Nephron (organoid): ENCODE results near the gene LLGL2.

Source experiments
- H3K27ac Mint-ChIP-seq, 3 experiments: 2 replicates each; pipeline ENCODE4 v1.8.0; 2020; ENCODE audit warnings: mixed read lengths in 3 of 3, mild to moderate bottlenecking in 2 of 3, moderate library complexity in 1 of 3
- H3K27me3 Mint-ChIP-seq: 2 replicates; pipeline ENCODE4 v1.8.0; 2021; ENCODE audit warnings: low read depth, mild to moderate bottlenecking, moderate library complexity, mixed read lengths
- H3K36me3 Mint-ChIP-seq: 2 replicates; pipeline ENCODE4 v1.8.0; 2020; ENCODE audit warnings: low read depth, mixed read lengths
- H3K4me1 Mint-ChIP-seq: 2 replicates; pipeline ENCODE4 v1.8.0; 2020; ENCODE audit warnings: mixed read lengths
- H3K4me3 Mint-ChIP-seq, 3 experiments: 2 replicates each; pipeline ENCODE4 v1.8.0; 2020; ENCODE audit warnings: mild to moderate bottlenecking in 3 of 3, mixed read lengths in 3 of 3, moderate library complexity in 2 of 3
- H3K9me3 Mint-ChIP-seq: 2 replicates; pipeline ENCODE4 v1.8.0; 2020; ENCODE audit warnings: mixed read lengths
- TF ChIP-seq, protein P1 (sequence below), 3 experiments: fragments of 200-600 bp; sonication (generic); IDR thresholded peaks; one replicate each; pipeline ENCODE4 v1.5.0; 2021; ENCODE audit warnings: antibody characterized with exemption in 3 of 3; ENCODE audit not compliant: unreplicated experiment in 3 of 3

The LLGL2 gene

DNA sequence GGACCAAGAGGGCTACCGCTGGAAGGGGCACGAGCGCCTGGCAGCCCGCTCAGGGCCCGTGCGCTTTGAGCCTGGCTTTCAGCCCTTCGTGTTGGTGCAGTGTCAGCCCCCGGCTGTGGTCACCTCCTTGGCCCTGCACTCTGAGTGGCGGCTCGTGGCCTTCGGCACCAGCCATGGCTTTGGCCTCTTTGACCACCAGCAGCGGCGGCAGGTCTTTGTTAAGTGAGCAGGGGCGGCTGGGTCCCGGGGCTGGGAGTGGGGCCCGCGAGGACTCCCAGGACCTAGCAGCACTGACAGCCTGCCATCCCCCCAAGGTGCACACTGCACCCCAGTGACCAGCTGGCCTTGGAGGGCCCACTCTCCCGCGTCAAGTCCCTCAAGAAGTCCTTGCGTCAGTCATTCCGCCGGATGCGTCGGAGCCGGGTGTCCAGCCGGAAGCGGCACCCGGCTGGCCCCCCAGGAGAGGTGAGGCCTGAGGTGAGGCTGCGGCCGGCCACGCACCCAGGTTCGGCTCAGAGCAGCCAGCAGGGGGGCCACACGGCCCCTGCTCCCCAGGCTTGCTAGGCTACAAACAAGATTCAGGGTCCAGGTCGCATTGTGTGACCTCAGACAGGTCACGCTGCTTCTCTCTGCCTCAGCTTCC, 44.7 kb downstream of the LLGL2 start:
- no peaks in the 10 kb centered on the region for H3K27me3 Mint-ChIP-seq
- H3K4me1 Mint-ChIP-seq, result peaks cover 5% of the 10 kb centered on the region
- no peaks in the 10 kb centered on the region for H3K9me3 Mint-ChIP-seq
- H3K4me3 Mint-ChIP-seq, result no peak overlapping the region
- TF ChIP-seq, protein P1, sequence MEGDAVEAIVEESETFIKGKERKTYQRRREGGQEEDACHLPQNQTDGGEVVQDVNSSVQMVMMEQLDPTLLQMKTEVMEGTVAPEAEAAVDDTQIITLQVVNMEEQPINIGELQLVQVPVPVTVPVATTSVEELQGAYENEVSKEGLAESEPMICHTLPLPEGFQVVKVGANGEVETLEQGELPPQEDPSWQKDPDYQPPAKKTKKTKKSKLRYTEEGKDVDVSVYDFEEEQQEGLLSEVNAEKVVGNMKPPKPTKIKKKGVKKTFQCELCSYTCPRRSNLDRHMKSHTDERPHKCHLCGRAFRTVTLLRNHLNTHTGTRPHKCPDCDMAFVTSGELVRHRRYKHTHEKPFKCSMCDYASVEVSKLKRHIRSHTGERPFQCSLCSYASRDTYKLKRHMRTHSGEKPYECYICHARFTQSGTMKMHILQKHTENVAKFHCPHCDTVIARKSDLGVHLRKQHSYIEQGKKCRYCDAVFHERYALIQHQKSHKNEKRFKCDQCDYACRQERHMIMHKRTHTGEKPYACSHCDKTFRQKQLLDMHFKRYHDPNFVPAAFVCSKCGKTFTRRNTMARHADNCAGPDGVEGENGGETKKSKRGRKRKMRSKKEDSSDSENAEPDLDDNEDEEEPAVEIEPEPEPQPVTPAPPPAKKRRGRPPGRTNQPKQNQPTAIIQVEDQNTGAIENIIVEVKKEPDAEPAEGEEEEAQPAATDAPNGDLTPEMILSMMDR (IDR thresholded peaks at IDR 0.05; ENCODE audit: unreplicated experiment in 3 of 3), result no peak
- H3K36me3 Mint-ChIP-seq, result peaks cover 5% of the 10 kb centered on the region
- H3K27ac Mint-ChIP-seq, result no peak overlapping the region

DNA sequence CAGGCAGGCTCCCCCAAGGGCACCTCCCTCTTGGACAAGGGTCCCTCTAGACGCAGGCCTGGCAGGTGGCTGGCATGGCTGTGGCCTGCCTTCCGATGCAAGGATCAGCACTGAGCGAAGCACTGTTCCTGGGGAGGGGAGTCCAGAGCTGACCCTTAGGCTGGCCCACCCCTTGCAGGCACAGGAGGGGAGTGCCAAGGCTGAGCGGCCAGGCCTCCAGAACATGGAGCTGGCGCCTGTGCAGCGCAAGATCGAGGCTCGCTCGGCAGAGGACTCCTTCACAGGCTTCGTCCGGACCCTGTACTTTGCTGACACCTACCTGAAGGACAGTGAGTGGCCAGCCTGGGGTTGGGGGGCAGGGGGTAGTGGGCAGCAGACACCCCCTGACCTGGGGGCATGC, 45.3 kb downstream of the LLGL2 start:
- TF ChIP-seq, protein P1 (IDR thresholded peaks at IDR 0.05; ENCODE audit: unreplicated experiment in 3 of 3), result no peak
- no peak overlapping the region for H3K4me3 Mint-ChIP-seq
- no peaks in the 10 kb centered on the region for H3K27me3 Mint-ChIP-seq
- H3K4me1 Mint-ChIP-seq, result peaks cover 5% of the 10 kb centered on the region
- no peaks in the 10 kb centered on the region for H3K9me3 Mint-ChIP-seq
- no peak overlapping the region for H3K27ac Mint-ChIP-seq
- peaks cover 5% of the 10 kb centered on the region for H3K36me3 Mint-ChIP-seq

DNA sequence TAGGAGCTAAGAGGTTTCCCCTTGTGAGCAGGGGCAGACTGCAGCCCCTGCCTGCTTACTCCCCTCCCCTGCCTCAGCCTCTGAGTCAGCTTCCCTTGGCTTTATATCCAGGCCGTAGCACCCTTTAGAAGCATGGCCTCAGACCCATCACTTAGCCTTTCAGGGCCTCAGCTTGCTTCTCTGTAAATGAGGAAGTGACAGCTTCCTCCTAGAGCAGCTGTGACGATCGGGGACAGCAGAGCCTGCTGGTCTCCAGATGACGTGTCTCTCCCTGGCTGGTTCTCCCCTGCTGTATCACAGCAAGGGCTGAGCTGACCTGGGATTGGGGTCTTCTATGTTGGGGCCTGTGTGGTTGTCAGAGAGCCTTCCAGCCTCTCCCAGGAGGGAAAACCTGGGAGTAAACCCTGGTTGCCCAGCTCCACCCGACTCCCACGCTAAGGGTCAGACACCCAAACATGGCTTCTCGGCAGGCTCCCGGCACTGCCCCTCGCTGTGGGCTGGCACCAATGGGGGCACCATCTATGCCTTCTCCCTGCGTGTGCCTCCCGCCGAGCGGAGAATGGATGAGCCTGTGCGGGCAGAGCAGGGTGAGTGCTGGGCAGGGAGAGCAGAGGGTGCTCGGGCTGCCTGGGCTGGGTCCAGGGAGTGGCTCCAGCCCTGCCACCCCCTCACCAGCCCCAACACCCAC, 45.8 kb downstream of the LLGL2 start:
- Mint-ChIP-seq H3K9me3 (no peaks in the 10 kb centered on the region), H3K4me3 (no peak overlapping the region), H3K27ac (no peak overlapping the region), H3K4me1 (peaks cover 5% of the 10 kb centered on the region), H3K27me3 (no peaks in the 10 kb centered on the region), H3K36me3 (peaks cover 5% of the 10 kb centered on the region)
- TF ChIP-seq, protein P1 (IDR thresholded peaks at IDR 0.05; ENCODE audit: unreplicated experiment in 3 of 3), result no peak

DNA sequence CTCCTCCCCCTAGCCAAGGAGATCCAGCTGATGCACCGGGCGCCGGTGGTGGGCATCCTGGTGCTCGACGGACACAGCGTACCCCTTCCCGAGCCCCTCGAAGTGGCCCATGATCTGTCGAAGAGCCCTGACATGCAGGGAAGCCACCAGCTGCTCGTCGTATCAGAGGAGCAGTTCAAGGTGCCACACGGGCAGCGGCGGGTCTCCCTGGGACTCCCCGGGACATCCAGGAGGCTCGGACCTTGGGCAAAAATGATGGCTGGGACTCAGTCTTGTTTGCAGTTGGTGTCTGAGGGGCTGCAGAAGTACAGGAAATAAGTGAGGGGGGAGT, 46.4 kb downstream of the LLGL2 start:
- Mint-ChIP-seq H3K27ac (no peak overlapping the region), H3K36me3 (peaks cover under 1% of the 10 kb centered on the region), H3K9me3 (no peaks in the 10 kb centered on the region), H3K4me1 (no peaks in the 10 kb centered on the region), H3K27me3 (no peaks in the 10 kb centered on the region), H3K4me3 (no peak overlapping the region)
- TF ChIP-seq, protein P1 (IDR thresholded peaks at IDR 0.05; ENCODE audit: unreplicated experiment in 3 of 3), result no peak

DNA sequence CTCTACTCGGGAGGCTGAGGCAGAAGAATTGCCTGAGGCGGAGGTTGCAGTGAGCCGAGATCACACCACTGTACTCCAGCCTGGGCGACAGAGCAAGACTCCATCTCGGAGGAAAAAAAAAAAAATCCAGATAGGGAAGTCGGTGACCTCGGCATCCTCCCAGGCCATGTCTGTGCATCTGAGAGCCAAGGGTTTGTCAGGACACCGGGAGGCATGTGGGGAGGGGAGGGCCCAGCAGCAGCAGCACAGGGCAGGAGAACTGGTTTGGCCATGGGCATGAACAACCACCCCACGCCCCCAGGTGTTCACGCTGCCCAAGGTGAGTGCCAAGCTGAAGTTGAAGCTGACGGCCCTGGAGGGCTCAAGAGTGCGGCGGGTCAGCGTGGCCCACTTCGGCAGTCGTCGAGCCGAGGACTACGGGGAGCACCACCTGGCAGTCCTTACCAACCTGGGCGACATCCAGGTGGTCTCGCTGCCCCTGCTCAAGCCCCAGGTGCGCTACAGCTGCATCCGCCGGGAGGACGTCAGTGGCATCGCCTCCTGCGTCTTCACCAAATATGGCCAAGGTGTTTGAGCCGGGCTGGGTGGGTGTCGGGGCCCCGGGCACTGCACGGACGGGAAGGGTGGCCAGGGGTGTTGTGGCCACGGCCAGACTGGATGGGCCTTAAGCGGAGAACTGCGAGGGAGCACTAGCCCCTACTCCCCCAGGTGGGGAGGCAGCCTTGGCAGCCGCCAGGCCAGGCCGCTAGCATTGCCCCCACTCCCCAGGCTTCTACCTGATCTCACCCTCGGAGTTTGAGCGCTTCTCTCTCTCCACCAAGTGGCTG, 47.4 kb downstream of the LLGL2 start:
- H3K36me3 Mint-ChIP-seq, result no peaks in the 10 kb centered on the region
- H3K4me1 Mint-ChIP-seq, result no peaks in the 10 kb centered on the region
- no peaks in the 10 kb centered on the region for H3K9me3 Mint-ChIP-seq
- H3K27ac Mint-ChIP-seq, result no peak overlapping the region
- TF ChIP-seq, protein P1 (IDR thresholded peaks at IDR 0.05; ENCODE audit: unreplicated experiment in 3 of 3), result no peak
- no peak overlapping the region for H3K4me3 Mint-ChIP-seq
- H3K27me3 Mint-ChIP-seq, result no peaks in the 10 kb centered on the region
